ENCODE measurements around the gene CZIB. TPM values are rescaled to one million over a fixed set of nuclear protein-coding genes. Genes with fewer than 3 reads are reported as not detected.

The CZIB gene
- 55.7 TPM for total RNA-seq

DNA sequence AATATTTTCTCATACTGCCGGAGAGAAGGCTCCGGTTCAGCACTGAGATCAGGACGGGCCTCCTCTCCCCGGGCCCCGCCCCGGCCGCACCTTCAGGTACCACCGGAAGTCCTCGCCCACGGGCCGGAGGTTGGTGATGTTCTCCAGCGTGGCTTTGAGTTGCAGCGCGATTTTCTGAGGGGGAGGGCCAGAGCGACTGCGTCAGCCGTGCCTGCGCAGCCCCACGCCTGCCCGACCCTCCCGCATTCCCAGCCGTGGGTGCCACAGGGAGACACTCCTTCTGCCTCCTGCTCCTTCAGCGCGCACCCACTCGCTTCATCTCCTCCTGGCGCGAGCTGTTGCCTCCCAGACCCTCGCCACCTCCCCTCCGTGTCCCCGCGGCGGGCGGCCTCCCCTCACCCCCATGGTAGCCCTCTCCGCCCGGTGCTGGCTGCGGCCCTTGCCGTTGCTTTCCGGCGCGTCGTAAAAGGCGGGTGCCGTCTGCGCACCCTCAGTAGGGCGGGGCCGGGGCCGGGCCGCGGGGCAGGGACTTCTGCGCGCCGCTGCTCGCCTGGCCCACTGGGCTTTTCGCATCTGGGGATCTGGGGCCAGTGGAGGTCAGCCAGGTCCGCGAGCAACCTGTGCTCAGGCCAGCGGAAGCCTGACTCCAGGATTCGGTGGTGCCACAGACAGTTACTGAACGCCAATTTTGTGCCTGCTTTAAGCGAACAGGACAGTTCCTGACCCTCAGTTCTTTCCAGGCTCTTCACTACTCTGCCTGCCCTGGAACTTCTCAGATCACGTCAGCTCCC, at the start of gene CZIB:
Gene CZIB, minus strand, starts transcription at position 464 of the 791 bp plus-strand sequence. Its CDS starts 59 bp downstream, at position 405.

GRCh38 chr1:53238197-53239155, 18.0 kb upstream of the CZIB start, which contains the start of gene MAGOH:
MAGOH (minus strand) TSS chr1:53238518; CDS start chr1:53238448, 70 bp downstream.

DNA sequence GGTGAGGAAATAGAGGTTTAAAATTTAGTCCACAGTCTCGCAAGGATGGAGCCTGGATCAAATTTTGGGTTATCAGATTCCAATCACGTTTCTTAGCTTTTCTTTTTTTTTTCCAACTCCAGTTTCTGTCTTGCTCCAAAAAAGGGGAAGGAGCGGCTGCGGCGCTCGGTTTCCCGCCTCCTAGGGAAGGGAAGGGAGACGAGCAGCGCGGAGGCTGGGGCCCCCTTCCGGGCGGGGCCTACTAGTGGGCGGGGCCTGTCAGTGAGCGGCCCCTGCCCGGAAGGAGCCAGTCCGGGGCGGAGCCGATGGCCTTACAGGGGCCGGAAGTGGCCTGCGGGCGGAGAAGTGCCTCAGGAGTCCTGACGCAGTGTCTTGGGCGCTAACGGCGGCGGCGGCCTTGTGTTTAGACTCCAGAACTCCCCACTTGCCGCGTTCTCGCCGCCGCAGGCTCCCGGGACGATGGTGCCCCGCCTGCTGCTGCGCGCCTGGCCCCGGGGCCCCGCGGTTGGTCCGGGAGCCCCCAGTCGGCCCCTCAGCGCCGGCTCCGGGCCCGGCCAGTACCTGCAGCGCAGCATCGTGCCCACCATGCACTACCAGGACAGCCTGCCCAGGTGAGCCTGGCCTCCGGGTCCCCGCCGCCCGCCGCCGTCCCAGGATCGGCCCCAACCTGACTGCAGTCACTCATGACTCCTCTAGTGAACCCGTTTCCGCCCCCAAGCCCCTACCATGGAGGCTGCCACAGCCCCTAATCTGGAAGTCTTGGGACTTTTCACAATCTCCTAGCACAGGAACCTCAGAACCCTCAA, 23.7 kb downstream of the CZIB start, which contains the start of gene CPT2:
Gene CPT2, plus strand, starts transcription at position 340 of the 806 bp plus-strand sequence. Its CDS starts 120 bp downstream, at position 460.

Other genes starting within 250 kb of the CZIB start
- gene PODN, start 158.4 kb downstream of the CZIB start, total RNA-seq, result 17.1 TPM
- 148 TPM for gene SLC1A7, start 78.0 kb downstream of the CZIB start, total RNA-seq
- gene CPT2, start 23.8 kb downstream of the CZIB start, total RNA-seq, result 14.3 TPM
- 37.7 TPM for gene MAGOH, start 17.9 kb upstream of the CZIB start, total RNA-seq
- gene LRP8, start 107.4 kb upstream of the CZIB start, total RNA-seq, result 52.0 TPM
- not detected for gene DMRTB1, start 238.8 kb upstream of the CZIB start, total RNA-seq